ENCODE data around the gene ACTL7B. TPM values are rescaled to one million over a fixed set of nuclear protein-coding genes. Genes with fewer than 3 reads are reported as not detected.

ACTL7B gene
- total and polyA plus RNA-seq, 2 donors (not counting 1 experiment from before 2014, with no cell fraction given), result not detected

DNA sequence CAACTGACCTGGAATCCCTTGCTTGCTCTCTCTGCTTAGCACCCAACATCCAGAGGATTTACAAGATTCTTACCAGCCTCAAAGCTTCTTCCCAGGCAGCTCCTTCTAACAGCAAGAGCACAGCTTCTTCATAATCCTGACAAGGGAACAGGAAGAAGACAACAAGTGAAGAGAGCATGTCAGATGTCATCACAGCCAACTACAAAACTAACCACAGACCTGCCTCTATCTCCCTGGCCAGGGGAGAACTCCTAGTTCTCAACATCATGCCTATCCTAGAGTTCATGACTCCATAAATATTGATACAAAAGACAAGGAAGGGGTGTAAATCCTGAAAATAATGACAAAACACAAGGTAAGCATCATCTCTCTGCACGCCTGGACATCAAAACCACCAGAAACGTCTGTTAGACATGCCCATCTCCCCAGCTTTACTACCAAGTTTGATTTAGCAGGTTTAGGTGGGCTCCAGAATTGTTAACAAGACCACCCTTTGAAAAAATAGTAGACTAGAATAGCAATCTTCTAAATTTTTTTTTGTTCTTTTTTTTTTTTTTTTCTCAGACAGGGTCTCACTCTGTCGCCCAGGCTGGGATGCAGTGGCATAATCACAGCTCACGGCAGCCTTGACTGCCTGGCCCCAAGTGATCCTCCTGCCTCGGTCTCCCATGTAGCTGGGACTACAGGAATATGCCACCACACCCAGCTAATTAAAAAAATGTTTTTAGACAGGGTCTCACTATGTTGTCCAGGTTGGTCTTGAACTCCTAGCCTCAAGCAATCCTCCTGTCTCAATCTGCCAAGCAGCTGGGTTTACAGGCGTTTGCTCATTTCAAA lies 26.5 kb upstream of the ACTL7B start:
- Histone ChIP-seq H3K9me3 (ENCODE audit: control insufficient read depth, insufficient read depth, low read depth, low read length) (no peaks in the 10 kb centered on the region), H3K27ac (ENCODE audit: insufficient read depth, low read length) (no peak overlapping the region), H4K20me1 (ENCODE audit: control insufficient read depth, extremely low read depth, insufficient read depth, low read length) (no peaks in the 10 kb centered on the region), H3K4me2 (ENCODE audit: extremely low read depth, insufficient read depth, low read length) (no peak overlapping the region), H2AFZ (ENCODE audit: low read length) (no peak overlapping the region), H3K27me3 (ENCODE audit: control insufficient read depth, insufficient read depth, low read length) (no peaks in the 10 kb centered on the region), H3K4me1 (ENCODE audit: control insufficient read depth, extremely low read depth, insufficient read depth, low read length) (peaks cover 3% of the 10 kb centered on the region), H3K4me3 (replicated peaks in 1 of 4; ENCODE audit: control extremely low read depth in 1 of 4, insufficient read depth in 1 of 4, low read depth in 3 of 4, low read length in 4 of 4) (no peak overlapping the region), H3K79me2 (ENCODE audit: control insufficient read depth, insufficient read depth, low read length) (no peaks in the 10 kb centered on the region), H3K9ac (ENCODE audit: insufficient read depth, low read length) (no peak overlapping the region), H3K36me3 (ENCODE audit: control insufficient read depth, insufficient read depth, low read length) (peaks cover 11% of the 10 kb centered on the region)
- no peak for DNase-seq (ENCODE audit: low read depth in 2 of 2)
- TF ChIP-seq, protein P1, sequence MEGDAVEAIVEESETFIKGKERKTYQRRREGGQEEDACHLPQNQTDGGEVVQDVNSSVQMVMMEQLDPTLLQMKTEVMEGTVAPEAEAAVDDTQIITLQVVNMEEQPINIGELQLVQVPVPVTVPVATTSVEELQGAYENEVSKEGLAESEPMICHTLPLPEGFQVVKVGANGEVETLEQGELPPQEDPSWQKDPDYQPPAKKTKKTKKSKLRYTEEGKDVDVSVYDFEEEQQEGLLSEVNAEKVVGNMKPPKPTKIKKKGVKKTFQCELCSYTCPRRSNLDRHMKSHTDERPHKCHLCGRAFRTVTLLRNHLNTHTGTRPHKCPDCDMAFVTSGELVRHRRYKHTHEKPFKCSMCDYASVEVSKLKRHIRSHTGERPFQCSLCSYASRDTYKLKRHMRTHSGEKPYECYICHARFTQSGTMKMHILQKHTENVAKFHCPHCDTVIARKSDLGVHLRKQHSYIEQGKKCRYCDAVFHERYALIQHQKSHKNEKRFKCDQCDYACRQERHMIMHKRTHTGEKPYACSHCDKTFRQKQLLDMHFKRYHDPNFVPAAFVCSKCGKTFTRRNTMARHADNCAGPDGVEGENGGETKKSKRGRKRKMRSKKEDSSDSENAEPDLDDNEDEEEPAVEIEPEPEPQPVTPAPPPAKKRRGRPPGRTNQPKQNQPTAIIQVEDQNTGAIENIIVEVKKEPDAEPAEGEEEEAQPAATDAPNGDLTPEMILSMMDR (conservative IDR thresholded peaks at IDR 0.05 in 1 of 2, IDR thresholded peaks at IDR 0.05 in 1 of 2; ENCODE audit: low read depth in 1 of 2, low read length in 2 of 2), result no peak
- TF ChIP-seq EZH2 (IDR thresholded peaks at IDR 0.05; ENCODE audit: low read length, missing control alignments), result no peak

DNA sequence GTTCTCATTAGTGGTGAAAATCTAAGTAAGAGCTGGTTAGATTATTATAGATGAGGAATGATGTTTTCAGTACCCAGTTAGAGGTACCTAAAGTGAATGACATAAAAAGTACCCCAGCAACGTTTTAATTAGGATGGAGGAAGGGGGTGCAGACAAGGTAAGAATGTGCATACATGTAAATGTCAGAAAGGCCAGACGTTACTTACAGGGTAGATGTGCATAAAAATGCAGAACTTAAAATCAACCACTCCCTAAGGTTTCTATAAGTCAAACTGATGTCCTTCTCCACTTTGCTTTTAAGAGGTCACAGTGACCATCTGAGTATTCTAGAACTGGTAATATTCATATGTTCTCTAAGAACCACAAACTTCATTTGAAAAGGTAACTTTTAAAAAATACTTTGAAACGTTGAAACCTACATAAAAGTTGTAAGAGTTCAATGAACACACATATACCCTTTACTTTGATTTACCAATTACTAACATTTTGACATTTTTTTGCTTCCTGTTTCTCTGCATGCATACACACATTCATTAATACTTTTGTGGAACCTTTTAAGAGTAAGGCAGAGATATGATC lies 25.0 kb upstream of the ACTL7B start:
- no peaks in the 10 kb centered on the region for H3K9me3 ChIP-seq (ENCODE audit: control insufficient read depth, insufficient read depth, low read depth, low read length)
- H3K4me3 ChIP-seq (replicated peaks in 1 of 4; ENCODE audit: control extremely low read depth in 1 of 4, insufficient read depth in 1 of 4, low read depth in 3 of 4, low read length in 4 of 4), result no peak overlapping the region
- no peaks in the 10 kb centered on the region for H3K27me3 ChIP-seq (ENCODE audit: control insufficient read depth, insufficient read depth, low read length)
- H3K36me3 ChIP-seq (ENCODE audit: control insufficient read depth, insufficient read depth, low read length), result peaks cover 11% of the 10 kb centered on the region
- no peak overlapping the region for H3K4me2 ChIP-seq (ENCODE audit: extremely low read depth, insufficient read depth, low read length)
- H3K9ac ChIP-seq (ENCODE audit: insufficient read depth, low read length), result no peak overlapping the region
- TF ChIP-seq, protein P1 (conservative IDR thresholded peaks at IDR 0.05 in 1 of 2, IDR thresholded peaks at IDR 0.05 in 1 of 2; ENCODE audit: low read depth in 1 of 2, low read length in 2 of 2), result no peak
- no peak for TF ChIP-seq EZH2 (IDR thresholded peaks at IDR 0.05; ENCODE audit: low read length, missing control alignments)
- H2AFZ ChIP-seq (ENCODE audit: low read length), result no peak overlapping the region
- peaks cover 2% of the 10 kb centered on the region for H3K4me1 ChIP-seq (ENCODE audit: control insufficient read depth, extremely low read depth, insufficient read depth, low read length)
- no peaks in the 10 kb centered on the region for H3K79me2 ChIP-seq (ENCODE audit: control insufficient read depth, insufficient read depth, low read length)
- H4K20me1 ChIP-seq (ENCODE audit: control insufficient read depth, extremely low read depth, insufficient read depth, low read length), result no peaks in the 10 kb centered on the region
- H3K27ac ChIP-seq (ENCODE audit: insufficient read depth, low read length), result no peak overlapping the region
- no peak for DNase-seq (ENCODE audit: low read depth in 2 of 2)

- no peak overlapping the region for H3K4me3 ChIP-seq (replicated peaks in 1 of 4; ENCODE audit: control extremely low read depth in 1 of 4, insufficient read depth in 1 of 4, low read depth in 3 of 4, low read length in 4 of 4)
- peaks cover 13% of the 10 kb centered on the region for H3K36me3 ChIP-seq (ENCODE audit: control insufficient read depth, insufficient read depth, low read length)
- no peak overlapping the region for H3K9ac ChIP-seq (ENCODE audit: insufficient read depth, low read length)
- TF ChIP-seq, protein P1 (conservative IDR thresholded peaks at IDR 0.05 in 1 of 2, IDR thresholded peaks at IDR 0.05 in 1 of 2; ENCODE audit: low read depth in 1 of 2, low read length in 2 of 2), result no peak
- TF ChIP-seq EZH2 (IDR thresholded peaks at IDR 0.05; ENCODE audit: low read length, missing control alignments), result no peak
- no peak overlapping the region for H3K27ac ChIP-seq (ENCODE audit: insufficient read depth, low read length)
- no peaks in the 10 kb centered on the region for H4K20me1 ChIP-seq (ENCODE audit: control insufficient read depth, extremely low read depth, insufficient read depth, low read length)
- no peak for DNase-seq (ENCODE audit: low read depth in 2 of 2)
- H3K4me1 ChIP-seq (ENCODE audit: control insufficient read depth, extremely low read depth, insufficient read depth, low read length), result no peaks in the 10 kb centered on the region
- no peak overlapping the region for H2AFZ ChIP-seq (ENCODE audit: low read length)
- no peaks in the 10 kb centered on the region for H3K9me3 ChIP-seq (ENCODE audit: control insufficient read depth, insufficient read depth, low read depth, low read length)
- no peaks in the 10 kb centered on the region for H3K27me3 ChIP-seq (ENCODE audit: control insufficient read depth, insufficient read depth, low read length)
- no peaks in the 10 kb centered on the region for H3K79me2 ChIP-seq (ENCODE audit: control insufficient read depth, insufficient read depth, low read length)
- H3K4me2 ChIP-seq (ENCODE audit: extremely low read depth, insufficient read depth, low read length), result no peak overlapping the region
These were observed 21.7 kb upstream of the ACTL7B start for GRCh38 chr9:108877524-108877923.
